Loucy (cell line): ENCODE results near the gene KAT2B.

Source experiments
- CTCF ChIP-seq: fragments of 200-600 bp; sonication (generic); conservative IDR thresholded peaks from 2 replicates; pipeline ENCODE4 v1.5.1; 2014; ENCODE audit warnings: mild to moderate bottlenecking, antibody characterized with exemption, low read length
- EZH2phosphoT487 ChIP-seq: fragments of 200-600 bp; IDR thresholded peaks from 2 replicates; pipeline ENCODE4 v1.6.1; 2018; ENCODE audit warnings: antibody characterized with exemption, mild to moderate bottlenecking, moderate library complexity, borderline replicate concordance

- no peak for TF ChIP-seq CTCF
- TF ChIP-seq EZH2phosphoT487 = no peak
Measured at GRCh38 chr3:20110826-20111225, 70.6 kb downstream of the KAT2B start.
